OCI-LY1 (cell line): ENCODE data around the gene ARMC6.

Experiments used
- H2AFZ ChIP-seq: fragments of 200-600 bp; sonication (generic), shearing (Covaris generic); 2 replicates; pipeline ENCODE4 v1.6.0; 2014; ENCODE audit warnings: antibody characterized with exemption, mild to moderate bottlenecking, low read length
- H3F3A ChIP-seq: fragments of 200-600 bp; sonication (generic), shearing (Covaris generic); 2 replicates; pipeline ENCODE4 v1.6.0; 2014; ENCODE audit warnings: mild to moderate bottlenecking, antibody characterized with exemption, low read length, moderate library complexity; ENCODE audit not compliant: insufficient read depth
- H3K27ac ChIP-seq: fragments of 200-600 bp; sonication (generic); 2 replicates; pipeline ENCODE4 v1.5.1; 2014; ENCODE audit warnings: low read length, mixed run types, mild to moderate bottlenecking, low read depth; ENCODE audit not compliant: poor library complexity, severe bottlenecking
- H3K27me3 ChIP-seq: fragments of 200-600 bp; sonication (generic); 2 replicates; pipeline ENCODE4 v1.6.0; 2014; ENCODE audit warnings: antibody characterized with exemption, mild to moderate bottlenecking, low read length, moderate library complexity; ENCODE audit not compliant: insufficient read depth
- H3K36me3 ChIP-seq: fragments of 200-600 bp; sonication (generic); 2 replicates; pipeline ENCODE4 v1.6.1; 2014; ENCODE audit warnings: mild to moderate bottlenecking, antibody characterized with exemption, low read length, moderate library complexity, mixed read lengths; ENCODE audit not compliant: insufficient read depth
- H3K4me1 ChIP-seq: fragments of 200-600 bp; sonication (generic); 2 replicates; pipeline ENCODE4 v1.5.1; 2014; ENCODE audit warnings: mild to moderate bottlenecking, low read length, moderate library complexity; ENCODE audit not compliant: insufficient read depth, severe bottlenecking
- H3K4me2 ChIP-seq: fragments of 200-600 bp; sonication (generic), shearing (Covaris generic); 2 replicates; pipeline ENCODE4 v1.6.1; 2014; ENCODE audit warnings: low read length
- H3K4me3 ChIP-seq: fragments of 200-600 bp; sonication (generic); 2 replicates; pipeline ENCODE4 v1.5.1; 2014; ENCODE audit warnings: low read length, low read depth, mild to moderate bottlenecking, mixed read lengths; ENCODE audit not compliant: poor library complexity, severe bottlenecking
- H3K79me2 ChIP-seq: fragments of 200-600 bp; shearing (Covaris generic); 2 replicates; pipeline ENCODE4 v1.6.1; 2016; ENCODE audit warnings: mixed run types, low read length, mixed read lengths; ENCODE audit not compliant: insufficient read depth
- H3K9ac ChIP-seq: fragments of 200-600 bp; sonication (generic), shearing (Covaris generic); 2 replicates; pipeline ENCODE4 v1.6.1; 2014; ENCODE audit warnings: mild to moderate bottlenecking, low read length, mixed read lengths
- H3K9me2 ChIP-seq: fragments of 200-600 bp; sonication (generic), shearing (Covaris generic); 2 replicates; pipeline ENCODE4 v1.6.1; 2014; ENCODE audit warnings: low read depth, mild to moderate bottlenecking, low read length, mixed read lengths
- H3K9me3 ChIP-seq: fragments of 200-600 bp; shearing (Covaris generic); 2 replicates; pipeline ENCODE4 v1.6.1; 2014; ENCODE audit warnings: low read length, mixed read lengths
- H4K20me1 ChIP-seq: fragments of 200-600 bp; sonication (generic), shearing (Covaris generic); 2 replicates; pipeline ENCODE4 v1.6.0; 2016; ENCODE audit warnings: mild to moderate bottlenecking, low read length; ENCODE audit not compliant: insufficient read depth
- CTCF ChIP-seq: fragments of 200-600 bp; sonication (generic), shearing (Covaris generic); IDR thresholded peaks from 2 replicates; pipeline ENCODE4 v1.5.1; 2017; ENCODE audit warnings: mild to moderate bottlenecking, antibody characterized with exemption, low read length, moderate library complexity, mixed read lengths
- EZH2 ChIP-seq: fragments of 200-600 bp; sonication (generic), shearing (Covaris generic); IDR thresholded peaks from 2 replicates; pipeline ENCODE4 v1.8.0; 2017; ENCODE audit warnings: borderline replicate concordance, mixed run types, mild to moderate bottlenecking, antibody characterized with exemption, low read length, moderate library complexity, mixed read lengths

Gene ARMC6

GRCh38 chr19:18987456-18987855 is 45.9 kb upstream of the ARMC6 start:
- Histone ChIP-seq H2AFZ (no peak overlapping the region), H3K27me3 (no peaks in the 10 kb centered on the region; the same call in 1 of the 2 replicates), H3K4me2 (no peak overlapping the region), H3K9me2 (no peaks in the 10 kb centered on the region), H3K36me3 (peaks cover 15% of the 10 kb centered on the region; the same call in 1 of the 2 replicates), H3K79me2 (no peaks in the 10 kb centered on the region), H4K20me1 (no peaks in the 10 kb centered on the region), H3K4me3 (no peak overlapping the region), H3K9me3 (no peaks in the 10 kb centered on the region), H3K4me1 (no peaks in the 10 kb centered on the region), H3K9ac (no peak overlapping the region), H3K27ac (no peak overlapping the region), H3F3A (no peaks in the 10 kb centered on the region)
- no peak for TF ChIP-seq EZH2
- TF ChIP-seq CTCF: no peak

- no peaks in the 10 kb centered on the region for H3F3A ChIP-seq
Measured at GRCh38 chr19:18989316-18989715, 44.1 kb upstream of the ARMC6 start.

GRCh38 chr19:18990128-18990708 is 43.2 kb upstream of the ARMC6 start:
- Histone ChIP-seq H3F3A (no peaks in the 10 kb centered on the region), H3K4me2 (no peak overlapping the region), H3K4me1 (no peaks in the 10 kb centered on the region), H2AFZ (no peak overlapping the region), H3K36me3 (peaks cover 43% of the 10 kb centered on the region), H3K4me3 (no peak overlapping the region), H3K9ac (no peak overlapping the region), H3K27ac (no peak overlapping the region), H3K79me2 (no peaks in the 10 kb centered on the region), H3K27me3 (no peaks in the 10 kb centered on the region; the same call in 1 of the 2 replicates), H4K20me1 (no peaks in the 10 kb centered on the region), H3K9me3 (no peaks in the 10 kb centered on the region), H3K9me2 (no peaks in the 10 kb centered on the region)
- TF ChIP-seq CTCF: no peak
- no peak for TF ChIP-seq EZH2

More at GRCh38 chr19:18989316-18989715, 44.1 kb upstream of the ARMC6 start:
- Histone ChIP-seq H3K4me2 (no peak overlapping the region), H3K9me2 (no peaks in the 10 kb centered on the region), H3K9ac (no peak overlapping the region), H3K27me3 (no peaks in the 10 kb centered on the region; the same call in 1 of the 2 replicates), H2AFZ (no peak overlapping the region), H3K9me3 (no peaks in the 10 kb centered on the region), H3K4me3 (no peak overlapping the region), H3K27ac (no peak overlapping the region), H3K36me3 (peaks cover 34% of the 10 kb centered on the region), H3K4me1 (no peaks in the 10 kb centered on the region), H4K20me1 (no peaks in the 10 kb centered on the region), H3K79me2 (no peaks in the 10 kb centered on the region)
- TF ChIP-seq CTCF: no peak
- no peak for TF ChIP-seq EZH2
